ENCODE measurements around the gene ATOX1.
A peak's percentile ranks its signal among the peaks of the same experiment; 100 is the strongest.
"Not testable (repeated sequence)": the region's sequence is repeated elsewhere in the genome, so short reads cannot be mapped to it uniquely, and the experiment has no call there.

ATOX1 gene

DNA sequence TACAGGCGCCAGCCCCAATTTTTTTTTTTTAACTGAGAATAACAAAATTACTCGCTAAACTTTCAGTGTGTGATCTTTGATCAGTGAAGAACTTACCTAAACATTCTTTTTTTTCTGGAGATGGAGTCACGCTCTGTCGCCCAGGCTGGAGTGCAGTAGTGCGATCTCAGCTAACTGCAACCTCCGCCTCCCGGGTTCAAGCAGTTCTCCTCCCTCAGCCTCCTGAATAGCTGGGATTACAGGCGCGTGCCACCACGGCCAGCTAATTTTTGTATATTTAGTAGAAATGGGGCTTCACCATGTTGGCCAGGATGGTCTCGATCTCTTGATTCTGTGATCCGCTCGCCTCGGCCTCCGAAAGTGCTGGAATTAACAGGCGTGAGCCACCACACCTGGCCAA lies 25.2 kb upstream of the ATOX1 start:
- H3K36me3 ChIP-seq (ENCODE audit: control insufficient read depth, insufficient read depth, low read length) = not testable (repeated sequence)

DNA sequence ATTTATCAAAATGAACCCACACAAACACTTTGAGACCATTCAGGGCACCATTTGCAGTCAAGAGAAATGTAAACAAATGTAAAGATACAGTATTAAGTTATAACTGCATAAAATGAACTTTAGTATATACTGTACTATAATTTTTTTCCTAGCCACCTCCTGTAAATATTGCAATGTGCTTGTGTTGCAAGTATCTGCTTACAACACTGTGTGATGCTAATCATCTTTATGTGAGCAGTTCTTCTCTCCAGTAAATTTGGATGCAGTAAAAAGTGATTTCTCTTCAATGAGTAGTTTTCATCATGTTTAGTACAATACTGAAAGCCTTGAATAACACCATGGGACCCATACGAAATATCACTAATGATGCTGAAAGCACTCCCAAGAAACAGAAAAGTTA lies 22.8 kb upstream of the ATOX1 start:
- Histone ChIP-seq H3K27me3 (ENCODE audit: control insufficient read depth, insufficient read depth, low read length) (no peaks in the 10 kb centered on the region), H3K4me3 (ENCODE audit: low read length) (no peak overlapping the region), H3K4me1 (ENCODE audit: control insufficient read depth, insufficient read depth, low read length) (no peaks in the 10 kb centered on the region), H3K9me3 (ENCODE audit: control insufficient read depth, insufficient read depth, low read length) (no peaks in the 10 kb centered on the region), H3K27ac (ENCODE audit: low read length) (no peak overlapping the region), H3K36me3 (ENCODE audit: control insufficient read depth, insufficient read depth, low read length) (peaks cover 2% of the 10 kb centered on the region; the same call in 1 of the 2 replicates)
- WGBS (ENCODE audit: insufficient coverage, insufficient read length) = no CpG with 5 or more reads among the region's 1 CpG
- DNase-seq (ENCODE audit: low read depth, low spot score) = no peak

More for the DNA sequence above, 25.2 kb upstream of the ATOX1 start:
- not testable (repeated sequence) for DNase-seq (ENCODE audit: low read depth, low spot score); H3K9me3 ChIP-seq (ENCODE audit: control insufficient read depth, insufficient read depth, low read length); H3K27me3 ChIP-seq (ENCODE audit: control insufficient read depth, insufficient read depth, low read length); H3K27ac ChIP-seq (ENCODE audit: low read length); H3K4me3 ChIP-seq (ENCODE audit: low read length); H3K4me1 ChIP-seq (ENCODE audit: control insufficient read depth, insufficient read depth, low read length)
- WGBS (ENCODE audit: insufficient coverage, insufficient read length) = no CpG with 5 or more reads among the region's 16 CpGs

DNA sequence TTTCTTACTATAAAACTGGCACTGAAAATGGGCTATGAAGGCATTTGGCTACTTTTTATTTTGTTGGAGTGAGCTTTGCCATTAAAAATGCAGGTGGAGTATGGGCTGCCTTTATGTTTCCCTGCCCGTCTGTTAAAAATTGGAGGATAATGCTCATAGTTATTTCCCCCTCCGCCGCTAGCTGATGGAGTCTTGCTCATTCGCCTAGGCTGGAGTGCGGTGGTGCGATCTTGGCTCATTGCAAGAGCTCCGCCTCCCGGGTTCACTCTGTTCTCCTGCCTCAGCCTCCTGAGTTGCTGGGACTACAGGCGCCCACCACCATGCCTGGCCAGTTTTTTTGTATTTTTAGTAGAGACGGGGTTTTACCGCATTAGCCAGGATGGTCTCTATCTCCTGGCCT lies 21.9 kb upstream of the ATOX1 start:
- Histone ChIP-seq H3K27me3 (ENCODE audit: control insufficient read depth, insufficient read depth, low read length) (no peaks in the 10 kb centered on the region), H3K27ac (ENCODE audit: low read length) (no peak overlapping the region), H3K36me3 (ENCODE audit: control insufficient read depth, insufficient read depth, low read length) (peaks cover 2% of the 10 kb centered on the region; the same call in 1 of the 2 replicates), H3K4me1 (ENCODE audit: control insufficient read depth, insufficient read depth, low read length) (no peaks in the 10 kb centered on the region), H3K9me3 (ENCODE audit: control insufficient read depth, insufficient read depth, low read length) (no peaks in the 10 kb centered on the region), H3K4me3 (ENCODE audit: low read length) (no peak overlapping the region)
- DNase-seq (ENCODE audit: low read depth, low spot score) = no peak
- WGBS (ENCODE audit: insufficient coverage, insufficient read length) = no CpG with 5 or more reads among the region's 11 CpGs

DNA sequence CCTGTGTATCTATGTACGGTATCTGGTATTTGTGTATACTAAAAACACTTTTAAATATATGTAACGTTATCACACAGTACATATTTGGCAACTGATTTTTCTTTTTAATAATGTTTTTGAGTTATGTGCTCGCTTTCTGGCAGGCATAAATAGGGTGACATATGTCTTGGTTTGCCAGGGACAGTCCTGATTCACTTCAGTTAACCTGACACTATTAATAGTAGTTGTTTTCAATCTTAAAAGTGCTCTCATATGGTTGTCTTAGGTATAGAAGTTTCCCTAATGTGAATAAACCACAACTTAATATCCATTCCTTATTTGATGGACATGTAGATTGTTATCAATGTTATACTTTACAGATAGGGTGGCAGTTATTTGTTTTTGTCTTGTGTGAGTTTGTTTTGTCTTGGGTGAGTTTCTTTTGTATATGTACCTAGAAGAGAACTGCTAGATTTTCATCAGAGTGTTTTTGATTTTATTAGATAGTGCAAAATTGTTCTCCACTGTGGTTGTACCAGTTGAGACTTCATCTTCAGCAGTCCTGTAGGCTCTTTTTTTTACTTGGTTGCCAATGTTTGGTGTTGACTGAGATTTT lies 21.2 kb upstream of the ATOX1 start:
- no peaks in the 10 kb centered on the region for H3K27me3 ChIP-seq (ENCODE audit: control insufficient read depth, insufficient read depth, low read length)
- no peak overlapping the region for H3K4me3 ChIP-seq (ENCODE audit: low read length)
- no peaks in the 10 kb centered on the region for H3K9me3 ChIP-seq (ENCODE audit: control insufficient read depth, insufficient read depth, low read length)
- H3K36me3 ChIP-seq (ENCODE audit: control insufficient read depth, insufficient read depth, low read length) = peaks cover 2% of the 10 kb centered on the region; the same call in 1 of the 2 replicates
- H3K27ac ChIP-seq (ENCODE audit: low read length) = no peak overlapping the region
- no peak for DNase-seq (ENCODE audit: low read depth, low spot score)
- no CpG with 5 or more reads among the region's 3 CpGs for WGBS (ENCODE audit: insufficient coverage, insufficient read length)
- no peaks in the 10 kb centered on the region for H3K4me1 ChIP-seq (ENCODE audit: control insufficient read depth, insufficient read depth, low read length)

DNA sequence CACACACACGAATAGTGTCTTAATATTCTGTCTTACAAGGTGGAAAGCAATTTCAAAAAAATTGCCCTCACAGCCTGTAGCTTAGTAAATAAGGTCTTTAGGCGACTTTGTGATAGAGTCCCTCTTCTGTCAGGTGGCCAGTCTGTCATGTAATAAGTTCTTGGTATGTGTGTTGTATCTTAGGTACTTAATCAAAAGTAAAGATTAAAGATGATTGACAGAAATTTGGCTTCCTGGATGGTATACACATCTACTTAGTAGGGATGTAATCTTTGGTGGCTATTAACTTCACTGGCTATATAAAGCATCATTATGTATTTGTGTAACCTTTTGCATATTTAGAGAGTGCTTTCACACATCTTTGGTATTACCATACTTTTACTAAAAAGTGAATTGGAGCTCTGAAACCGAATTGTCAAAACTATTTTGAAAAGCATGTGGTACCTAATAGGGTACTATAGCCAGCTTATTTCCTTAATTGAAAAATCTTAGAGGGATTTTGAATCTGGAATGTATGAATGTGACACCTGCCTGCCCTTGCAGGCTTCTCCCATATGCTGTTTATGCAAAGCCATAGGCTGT lies 16.7 kb upstream of the ATOX1 start:
- H3K36me3 ChIP-seq (ENCODE audit: control insufficient read depth, insufficient read depth, low read length) = peaks cover 2% of the 10 kb centered on the region; the same call in 1 of the 2 replicates
- H3K27ac ChIP-seq (ENCODE audit: low read length) = no peak overlapping the region
- no peaks in the 10 kb centered on the region for H3K27me3 ChIP-seq (ENCODE audit: control insufficient read depth, insufficient read depth, low read length)
- H3K4me3 ChIP-seq (ENCODE audit: low read length) = no peak overlapping the region
- H3K4me1 ChIP-seq (ENCODE audit: control insufficient read depth, insufficient read depth, low read length) = no peaks in the 10 kb centered on the region
- H3K9me3 ChIP-seq (ENCODE audit: control insufficient read depth, insufficient read depth, low read length) = no peaks in the 10 kb centered on the region
- no CpG with 5 or more reads among the region's 3 CpGs for WGBS (ENCODE audit: insufficient coverage, insufficient read length)
- no peak for DNase-seq (ENCODE audit: low read depth, low spot score)

DNA sequence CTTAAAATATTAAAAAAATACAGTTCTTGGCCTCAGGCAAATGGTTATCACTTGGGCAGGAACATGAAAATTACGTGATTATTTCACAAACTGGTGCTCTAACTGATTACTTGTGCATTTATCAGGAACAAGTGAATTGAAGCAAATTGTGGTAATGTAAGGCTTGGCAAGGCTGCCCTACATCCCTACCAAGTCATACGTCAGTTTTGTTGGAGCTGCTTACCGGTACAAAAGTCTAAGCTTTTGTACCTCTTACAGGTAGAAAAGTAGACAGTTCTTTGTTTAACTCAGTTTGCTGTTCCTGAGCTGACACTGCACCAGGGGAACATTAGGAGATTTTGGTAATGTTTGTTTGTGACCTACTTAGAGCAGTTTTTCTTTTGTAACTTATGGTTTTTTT lies 15.5 kb upstream of the ATOX1 start:
- Histone ChIP-seq H3K27ac (ENCODE audit: low read length) (no peak overlapping the region), H3K27me3 (ENCODE audit: control insufficient read depth, insufficient read depth, low read length) (no peaks in the 10 kb centered on the region), H3K4me3 (ENCODE audit: low read length) (peak overlapping the region; percentile 10; the same call in 1 of the 2 replicates), H3K9me3 (ENCODE audit: control insufficient read depth, insufficient read depth, low read length) (no peaks in the 10 kb centered on the region), H3K36me3 (ENCODE audit: control insufficient read depth, insufficient read depth, low read length) (peaks cover 2% of the 10 kb centered on the region; the same call in 1 of the 2 replicates), H3K4me1 (ENCODE audit: control insufficient read depth, insufficient read depth, low read length) (no peaks in the 10 kb centered on the region)
- no peak for DNase-seq (ENCODE audit: low read depth, low spot score)
- WGBS (ENCODE audit: insufficient coverage, insufficient read length) = no CpG with 5 or more reads among the region's 3 CpGs

DNA sequence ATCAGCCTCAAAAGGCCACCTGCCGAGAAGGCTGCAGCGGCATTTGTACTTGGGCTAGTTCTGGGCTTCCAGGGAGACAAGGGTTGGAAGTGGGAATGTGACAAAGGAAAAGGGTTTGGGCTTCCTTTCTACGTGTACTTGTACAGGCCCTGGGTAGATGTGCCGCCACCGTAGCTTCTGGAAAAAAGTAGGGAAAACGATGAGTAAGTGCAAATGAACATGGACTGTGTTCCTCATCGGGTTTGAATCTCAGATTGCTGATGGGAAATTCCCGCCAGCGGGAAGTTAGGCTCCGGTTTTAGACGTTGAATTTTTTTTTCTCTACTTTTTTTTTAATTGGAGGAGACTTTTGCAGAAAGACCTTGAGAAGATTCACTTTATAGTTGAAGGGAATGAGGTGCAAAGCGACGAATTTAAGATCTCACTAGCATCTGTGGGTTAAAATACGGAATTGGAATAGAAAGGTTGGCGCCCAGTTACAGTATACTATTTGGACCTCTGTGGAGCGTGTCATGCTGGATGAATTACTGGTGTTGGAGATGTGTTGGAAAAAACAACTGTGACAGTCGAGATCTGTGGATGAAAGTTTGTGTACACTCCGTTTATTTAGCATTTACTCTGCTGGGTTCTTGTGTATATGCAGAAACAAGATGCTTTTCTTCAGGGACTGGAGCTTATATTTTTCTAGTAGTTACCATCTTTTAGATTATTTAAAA lies 14.6 kb upstream of the ATOX1 start:
- H3K27ac ChIP-seq (ENCODE audit: low read length) = no peak overlapping the region
- no peaks in the 10 kb centered on the region for H3K9me3 ChIP-seq (ENCODE audit: control insufficient read depth, insufficient read depth, low read length)
- H3K27me3 ChIP-seq (ENCODE audit: control insufficient read depth, insufficient read depth, low read length) = no peaks in the 10 kb centered on the region
- DNase-seq (ENCODE audit: low read depth, low spot score) = no peak
- H3K4me3 ChIP-seq (ENCODE audit: low read length) = peak overlapping the region; percentile 60; the same call in 1 of the 2 replicates
- WGBS (ENCODE audit: insufficient coverage, insufficient read length) = no CpG with 5 or more reads among the region's 18 CpGs
- no peaks in the 10 kb centered on the region for H3K4me1 ChIP-seq (ENCODE audit: control insufficient read depth, insufficient read depth, low read length)
- H3K36me3 ChIP-seq (ENCODE audit: control insufficient read depth, insufficient read depth, low read length) = peaks cover 1% of the 10 kb centered on the region; the same call in 1 of the 2 replicates

DNA sequence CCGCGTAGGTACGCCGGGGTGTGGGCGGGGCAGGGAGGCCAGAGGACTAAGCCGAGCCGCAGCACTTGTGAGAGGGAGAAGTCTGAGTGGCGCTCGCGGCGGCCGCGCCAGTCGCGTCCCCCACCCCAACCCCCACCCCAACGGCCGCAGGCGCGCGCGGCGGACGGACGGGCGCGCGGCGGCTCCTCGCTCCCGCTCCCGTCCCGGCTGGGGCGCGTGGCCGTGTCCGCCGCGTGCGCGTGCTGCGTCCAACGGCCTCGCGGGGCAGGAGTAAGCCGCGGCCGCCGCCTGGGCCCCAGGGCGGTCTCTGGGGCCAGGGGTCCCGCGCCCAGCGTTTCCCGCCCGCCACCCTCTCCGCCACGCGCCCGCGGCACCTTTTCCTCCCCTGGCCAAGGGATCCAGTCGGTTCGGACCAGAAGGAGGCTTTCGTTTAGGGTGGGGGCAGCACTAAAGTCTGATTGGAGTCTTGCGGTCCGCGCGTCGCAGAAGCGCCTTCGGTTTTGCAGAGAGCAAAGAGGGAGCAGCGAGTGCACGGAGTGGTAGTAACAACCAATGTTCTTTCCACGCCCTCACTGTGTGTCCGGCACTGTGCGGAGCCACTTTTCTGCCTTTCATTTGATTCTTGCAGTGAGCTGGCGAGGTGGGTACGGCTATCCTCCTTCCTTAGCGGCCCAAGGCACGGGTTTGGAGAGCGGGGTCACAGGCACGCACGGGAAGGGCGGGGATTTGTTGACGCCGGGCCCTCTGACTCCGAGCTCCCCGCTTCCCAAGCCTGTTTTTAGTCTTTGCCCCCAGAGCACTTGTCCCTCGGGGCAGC lies 13.8 kb upstream of the ATOX1 start:
- H3K4me3 ChIP-seq (ENCODE audit: low read length) = peak overlapping the region; percentile 60
- H3K9me3 ChIP-seq (ENCODE audit: control insufficient read depth, insufficient read depth, low read length) = no peaks in the 10 kb centered on the region
- WGBS (ENCODE audit: insufficient coverage, insufficient read length) = no CpG with 5 or more reads among the region's 87 CpGs
- H3K27ac ChIP-seq (ENCODE audit: low read length) = no peak overlapping the region
- no peaks in the 10 kb centered on the region for H3K4me1 ChIP-seq (ENCODE audit: control insufficient read depth, insufficient read depth, low read length)
- H3K36me3 ChIP-seq (ENCODE audit: control insufficient read depth, insufficient read depth, low read length) = no peaks in the 10 kb centered on the region
- no peak for DNase-seq (ENCODE audit: low read depth, low spot score)
- H3K27me3 ChIP-seq (ENCODE audit: control insufficient read depth, insufficient read depth, low read length) = no peaks in the 10 kb centered on the region

DNA sequence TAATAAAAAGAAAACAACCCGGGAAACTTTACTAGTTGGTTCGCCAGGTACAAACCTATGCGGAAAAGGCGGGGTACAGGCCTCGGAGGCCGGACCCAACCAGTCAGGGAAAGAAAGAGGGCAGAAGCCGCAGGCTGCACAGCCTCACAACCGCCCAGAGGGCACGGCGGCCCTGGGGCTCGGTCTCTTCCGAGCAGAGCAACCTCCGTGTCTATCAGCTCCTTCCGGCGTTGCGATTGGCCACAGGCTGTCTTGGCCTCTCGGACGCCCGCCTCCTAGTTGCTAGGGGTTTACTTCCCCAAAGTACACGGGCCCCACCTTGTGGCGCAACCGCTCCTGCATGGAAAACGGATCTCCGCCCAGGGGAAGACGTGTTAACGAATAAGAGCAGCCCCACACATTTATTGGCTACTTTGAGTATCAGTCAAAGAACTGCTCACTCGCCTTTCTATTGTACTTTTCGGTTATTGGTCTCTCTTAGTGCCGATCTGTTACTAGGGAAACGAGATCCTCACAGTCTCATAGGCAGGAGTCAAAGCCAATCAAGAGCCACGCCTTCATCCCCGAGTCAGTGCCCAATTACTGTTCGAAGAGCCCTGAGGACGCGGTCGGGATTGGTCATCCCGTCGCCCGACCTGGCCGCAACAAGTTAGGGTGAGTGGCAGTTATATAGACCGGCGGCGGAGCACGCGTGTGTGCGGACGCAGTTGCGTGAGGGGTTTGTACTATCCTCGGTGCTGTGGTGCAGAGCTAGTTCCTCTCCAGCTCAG lies 13.0 kb upstream of the ATOX1 start, which contains the start of gene G3BP1:
Gene G3BP1, plus strand, starts transcription at position 696 of the 770 bp plus-strand sequence. CDS start 14,667 bp downstream, outside the sequence.
- Histone ChIP-seq H3K4me1 (ENCODE audit: control insufficient read depth, insufficient read depth, low read length) (no peaks in the 10 kb centered on the region), H3K4me3 (ENCODE audit: low read length) (peak within 1 kb of the TSS; percentile 82), H3K36me3 (ENCODE audit: control insufficient read depth, insufficient read depth, low read length) (no peaks in the 10 kb centered on the region), H3K27me3 (ENCODE audit: control insufficient read depth, insufficient read depth, low read length) (no peaks in the 10 kb centered on the region), H3K9me3 (ENCODE audit: control insufficient read depth, insufficient read depth, low read length) (no peaks in the 10 kb centered on the region), H3K27ac (ENCODE audit: low read length) (no peak within 1 kb of the TSS)
- WGBS (ENCODE audit: insufficient coverage, insufficient read length) = no CpG with 5 or more reads among the region's 49 CpGs
- peak; percentile 100 for DNase-seq (ENCODE audit: low read depth, low spot score)

Measured in iPS DF 6.9 (cell line).